NCI-H69 (cell line): ENCODE measurements around the gene PEX5.
A peak's percentile ranks its signal among the peaks of the same experiment; 100 is the strongest.
"Not testable (repeated sequence)": the region's sequence is repeated elsewhere in the genome, so short reads cannot be mapped to it uniquely, and the experiment has no call there.

ENCODE experiments used
- DNase-seq: peaks from one replicate; lab custom pipeline; 2025; lab: John Stamatoyannopoulos, UW

The PEX5 gene

GRCh38 chr12:7213745-7214144, 24.3 kb downstream of the PEX5 start:
- not testable (repeated sequence) for DNase-seq

- DNase-seq = no peak
Measured at GRCh38 chr12:7217475-7218069, 28.1 kb downstream of the PEX5 start.

- DNase-seq = peak; percentile 78
Measured at GRCh38 chr12:7219599-7220243, 30.2 kb downstream of the PEX5 start.

- DNase-seq = no peak
Measured at GRCh38 chr12:7221486-7221885, 32.0 kb downstream of the PEX5 start.

GRCh38 chr12:7229741-7230140, 40.3 kb downstream of the PEX5 start:
- DNase-seq = no peak

GRCh38 chr12:7241404-7242005, 52.0 kb downstream of the PEX5 start:
- no peak for DNase-seq

- no peak for DNase-seq
Measured at GRCh38 chr12:7242176-7243101, 53.0 kb downstream of the PEX5 start.

- DNase-seq = not testable (repeated sequence)
Measured at GRCh38 chr12:7251328-7251996, 62.0 kb downstream of the PEX5 start.

GRCh38 chr12:7259060-7259459, 69.6 kb downstream of the PEX5 start:
- DNase-seq = no peak
